Caco-2 (cell line): Measurements from ENCODE around the gene PSD2. TPM values are rescaled to one million over a fixed set of nuclear protein-coding genes. Genes with fewer than 3 reads are reported as not detected.

Experiments used
- BruUV-seq: library from RNA; stranded (reverse); fragments of 400-500 nt; replicated peaks from 2 replicates; lab custom pipeline; 2021; lab: Mats Ljungman, UMichigan
- CTCF ChIA-PET: fragments of 300-600 bp; sonication (Branson Sonifier 250); formaldehyde crosslinking; loops from one replicate; lab custom pipeline; 2022; ENCODE audit warnings: antibody characterized with exemption; lab: Charles Lee
- POLR2A ChIA-PET: fragments of 300-600 bp; sonication (Branson Sonifier 250); formaldehyde crosslinking; loops from one replicate; lab custom pipeline; 2022; ENCODE audit warnings: antibody characterized with exemption; lab: Charles Lee
- DNase-seq, 2 experiments: peaks; one replicate each; pipeline versions ENCODE4 v3.0.0 to v3.0.0-alpha.2; 2020 to 2022
- H3K27me3 ChIP-seq: replicated peaks from 2 replicates; pipeline ENCODE4 v1.6.0; 2011; ENCODE audit warnings: low read length; ENCODE audit not compliant: control insufficient read depth, insufficient read depth
- H3K36me3 ChIP-seq: 2 replicates; pipeline ENCODE4 v1.5.1; 2011; ENCODE audit warnings: low read length; ENCODE audit not compliant: control insufficient read depth, insufficient read depth
- H3K4me1 ChIP-seq: fragments of 250-450 bp; sonication (Bioruptor Pico); 2 replicates; pipeline ENCODE4 v1.5.1; 2020; ENCODE audit warnings: mild to moderate bottlenecking
- H3K4me3 ChIP-seq: 2 replicates; pipeline ENCODE4 v1.5.1; 2011; ENCODE audit warnings: low read depth, mild to moderate bottlenecking, control low read depth, low read length
- H3K9me3 ChIP-seq: fragments of 250-450 bp; sonication (Bioruptor Pico); 2 replicates; pipeline ENCODE4 v1.5.1; 2020; ENCODE audit warnings: mild to moderate bottlenecking, moderate library complexity
- H3K27ac Mint-ChIP-seq: one replicate; pipeline ENCODE4 v1.8.0; 2022; ENCODE audit warnings: mixed read lengths; ENCODE audit not compliant: unreplicated experiment
- H3K27me3 Mint-ChIP-seq: one replicate; pipeline ENCODE4 v1.8.0; 2022; ENCODE audit warnings: mixed read lengths; ENCODE audit not compliant: insufficient read depth, unreplicated experiment
- H3K36me3 Mint-ChIP-seq: one replicate; pipeline ENCODE4 v1.8.0; 2022; ENCODE audit warnings: mild to moderate bottlenecking, mixed read lengths; ENCODE audit not compliant: insufficient read depth, unreplicated experiment
- H3K4me1 Mint-ChIP-seq: one replicate; pipeline ENCODE4 v1.8.0; 2022; ENCODE audit warnings: low read depth, mixed read lengths; ENCODE audit not compliant: unreplicated experiment
- H3K4me3 Mint-ChIP-seq: one replicate; pipeline ENCODE4 v1.8.0; 2022; ENCODE audit warnings: mild to moderate bottlenecking, moderate library complexity, mixed read lengths; ENCODE audit not compliant: unreplicated experiment
- H3K9me3 Mint-ChIP-seq: one replicate; pipeline ENCODE4 v1.8.0; 2022; ENCODE audit warnings: mixed read lengths; ENCODE audit not compliant: unreplicated experiment
- intact Hi-C: fragments of 100-400 bp; cut with micrococcal nuclease; formaldehyde crosslinking; loops from one replicate; pipeline ENCODE4 v1.10.0; 2022; ENCODE audit not compliant: unreplicated experiment
- total RNA-seq: library from RNA; stranded (reverse); gene quantifications from 2 replicates; pipeline ENCODE4 v1.2.3, GENCODE V29; 2022
- TF ChIP-seq, protein P1 (sequence below), 2 experiments: fragments of 200-600 bp in 1 of 2; IDR thresholded peaks; 1 replicate in 1 of 2; 2 replicates in 1 of 2; pipeline versions ENCODE4 v1.5.1 to v1.8.0; 2011 to 2022; ENCODE audit warnings: antibody characterized with exemption in 1 of 2, control low read depth in 1 of 2, inconsistent platforms in 1 of 2, low read depth in 1 of 2, low read length in 1 of 2, mild to moderate bottlenecking in 1 of 2, moderate library complexity in 1 of 2; ENCODE audit not compliant: insufficient read depth in 1 of 2, severe bottlenecking in 1 of 2, unreplicated experiment in 1 of 2

The PSD2 gene
- total RNA-seq, 1 experiment from 2014 or later = 0.09 TPM

DNA sequence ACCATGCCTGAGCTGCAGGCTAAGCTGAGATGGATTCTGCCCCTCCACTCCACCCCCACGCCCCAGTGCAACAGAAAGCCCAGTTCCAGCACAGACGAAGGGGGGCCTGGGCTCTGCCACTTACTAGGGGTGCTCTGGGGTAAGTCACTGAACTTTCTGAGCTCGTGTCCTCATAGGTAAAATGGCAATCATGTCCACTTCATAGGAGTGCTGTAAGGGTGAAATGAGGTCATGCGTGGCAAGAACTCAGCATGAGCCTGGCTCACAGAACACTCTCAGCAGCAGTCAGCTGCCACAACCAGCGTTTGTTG lies 8.4 kb upstream of the PSD2 start:
- no peaks in the 10 kb centered on the region for H3K4me1 ChIP-seq
- no peaks in the 10 kb centered on the region for H3K4me1 Mint-ChIP-seq
- H3K36me3 ChIP-seq = no peaks in the 10 kb centered on the region
- DNase-seq = no peak
- TF ChIP-seq, protein P1, sequence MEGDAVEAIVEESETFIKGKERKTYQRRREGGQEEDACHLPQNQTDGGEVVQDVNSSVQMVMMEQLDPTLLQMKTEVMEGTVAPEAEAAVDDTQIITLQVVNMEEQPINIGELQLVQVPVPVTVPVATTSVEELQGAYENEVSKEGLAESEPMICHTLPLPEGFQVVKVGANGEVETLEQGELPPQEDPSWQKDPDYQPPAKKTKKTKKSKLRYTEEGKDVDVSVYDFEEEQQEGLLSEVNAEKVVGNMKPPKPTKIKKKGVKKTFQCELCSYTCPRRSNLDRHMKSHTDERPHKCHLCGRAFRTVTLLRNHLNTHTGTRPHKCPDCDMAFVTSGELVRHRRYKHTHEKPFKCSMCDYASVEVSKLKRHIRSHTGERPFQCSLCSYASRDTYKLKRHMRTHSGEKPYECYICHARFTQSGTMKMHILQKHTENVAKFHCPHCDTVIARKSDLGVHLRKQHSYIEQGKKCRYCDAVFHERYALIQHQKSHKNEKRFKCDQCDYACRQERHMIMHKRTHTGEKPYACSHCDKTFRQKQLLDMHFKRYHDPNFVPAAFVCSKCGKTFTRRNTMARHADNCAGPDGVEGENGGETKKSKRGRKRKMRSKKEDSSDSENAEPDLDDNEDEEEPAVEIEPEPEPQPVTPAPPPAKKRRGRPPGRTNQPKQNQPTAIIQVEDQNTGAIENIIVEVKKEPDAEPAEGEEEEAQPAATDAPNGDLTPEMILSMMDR (IDR thresholded peaks at IDR 0.05; ENCODE audit: insufficient read depth in 1 of 2, low read depth in 1 of 2, low read length in 1 of 2, severe bottlenecking in 1 of 2, unreplicated experiment in 1 of 2) = no peak
- intact Hi-C loops = loop anchor here (1.0 kb wide), 3 partner anchors 57 to 181 kb away; no protein-coding TSS in a partner anchor
- no peaks in the 10 kb centered on the region for H3K36me3 Mint-ChIP-seq
- H3K27me3 ChIP-seq = no peaks in the 10 kb centered on the region; the same call in none of the 2 replicates
- H3K9me3 Mint-ChIP-seq = no peaks in the 10 kb centered on the region
- peak overlapping the region; percentile 72 for H3K4me3 Mint-ChIP-seq
- no peak overlapping the region for H3K4me3 ChIP-seq
- no TSS peak for BruUV-seq
- CTCF ChIA-PET = interaction anchor here (0.6 to 4.5 kb wide), 30 partner anchors 9 to 814 kb away, joined by 3 to 72 read pairs (median 4); partner anchors contain the start of gene PSD2
- H3K9me3 ChIP-seq = no peaks in the 10 kb centered on the region
- peaks cover 27% of the 10 kb centered on the region for H3K27me3 Mint-ChIP-seq
- no peak overlapping the region for H3K27ac Mint-ChIP-seq
- POLR2A ChIA-PET = no interaction called here

DNA sequence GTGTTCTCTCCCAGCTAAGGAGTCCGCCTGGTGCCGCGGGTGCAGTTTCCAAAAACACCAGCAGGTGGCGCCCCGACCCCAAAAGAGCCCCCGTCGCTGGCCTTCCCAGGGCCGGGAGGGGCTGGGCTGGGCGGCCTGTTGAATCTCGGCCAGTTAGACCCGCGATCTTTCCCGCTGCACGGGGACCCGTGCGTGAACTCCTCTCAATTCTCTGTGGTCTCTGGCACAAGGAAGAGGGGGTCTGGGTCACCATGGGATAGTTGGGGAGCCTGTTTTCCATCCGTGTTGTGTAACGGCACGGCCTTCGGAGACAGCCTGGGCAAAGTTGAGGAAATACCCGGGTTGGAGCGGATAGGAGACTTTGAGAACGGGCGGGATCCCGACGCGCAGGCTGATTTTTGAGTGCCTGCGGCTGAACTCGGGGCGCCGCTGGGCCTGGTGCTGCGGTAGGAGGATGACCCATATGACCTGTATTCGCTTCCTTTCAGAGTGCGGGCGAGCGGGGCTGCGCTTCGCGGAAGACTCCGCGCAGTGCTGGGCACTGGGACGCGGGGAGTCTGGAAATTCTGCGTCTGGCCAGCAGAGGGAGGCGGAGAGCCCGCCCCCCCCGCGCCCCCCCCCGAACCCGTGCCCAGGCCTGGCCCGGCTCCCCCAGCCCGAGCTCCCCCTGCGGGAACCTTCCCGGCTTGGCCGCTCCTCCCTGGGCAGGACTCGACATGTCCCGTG lies 7.9 kb upstream of the PSD2 start:
- BruUV-seq = no TSS peak
- TF ChIP-seq, protein P1 (IDR thresholded peaks at IDR 0.05; ENCODE audit: insufficient read depth in 1 of 2, low read depth in 1 of 2, low read length in 1 of 2, severe bottlenecking in 1 of 2, unreplicated experiment in 1 of 2) = peak; percentile 94 to 98
- intact Hi-C loops = loop anchor here (1.0 kb wide), 4 partner anchors 57 to 370 kb away; no protein-coding TSS in a partner anchor

DNA sequence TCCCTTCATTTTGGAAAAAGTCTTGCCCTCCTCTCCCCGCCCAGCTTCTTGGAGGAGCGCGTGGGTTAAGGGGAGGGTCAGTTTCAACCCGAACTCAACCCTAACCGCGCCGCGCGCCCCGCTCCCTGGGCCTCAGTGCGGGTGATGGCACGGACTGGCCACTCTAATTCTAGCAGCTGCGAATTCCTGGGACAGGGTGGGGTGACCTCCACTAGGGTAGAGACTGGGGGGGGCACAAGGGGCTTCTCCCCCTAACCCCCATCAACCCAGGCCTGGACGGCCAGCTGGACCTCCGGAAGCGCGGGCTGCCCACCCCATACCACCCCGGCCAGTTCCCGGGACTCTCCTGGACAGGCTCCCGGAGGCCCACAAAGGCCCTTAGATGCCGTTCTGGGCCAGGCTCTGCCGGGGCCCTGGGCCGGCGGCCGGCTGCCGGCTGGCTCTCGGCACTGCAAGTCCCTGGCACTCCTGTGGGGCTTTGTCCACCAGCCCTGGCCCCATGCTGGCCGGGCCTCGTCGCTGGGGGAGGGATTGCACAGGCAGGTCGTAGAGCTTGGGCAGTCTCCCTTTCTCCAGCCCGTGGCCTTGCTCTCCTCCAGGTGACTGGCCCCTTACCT lies 7.2 kb upstream of the PSD2 start:
- Histone ChIP-seq H3K36me3 (no peaks in the 10 kb centered on the region), H3K27me3 (no peaks in the 10 kb centered on the region; the same call in none of the 2 replicates), H3K9me3 (no peaks in the 10 kb centered on the region), H3K4me1 (no peaks in the 10 kb centered on the region), H3K4me3 (no peak overlapping the region)
- Mint-ChIP-seq H3K4me1 (no peaks in the 10 kb centered on the region), H3K9me3 (no peaks in the 10 kb centered on the region), H3K27me3 (peaks cover 33% of the 10 kb centered on the region), H3K36me3 (no peaks in the 10 kb centered on the region), H3K4me3 (peak overlapping the region; percentile 72), H3K27ac (no peak overlapping the region)
- no peak for DNase-seq
- intact Hi-C loops = loop anchor here (1.0 kb wide), 1 partner anchor 369 kb away; no protein-coding TSS in a partner anchor
- TF ChIP-seq, protein P1 (IDR thresholded peaks at IDR 0.05; ENCODE audit: insufficient read depth in 1 of 2, low read depth in 1 of 2, low read length in 1 of 2, severe bottlenecking in 1 of 2, unreplicated experiment in 1 of 2) = no peak
- POLR2A ChIA-PET = no interaction called here
- CTCF ChIA-PET = interaction anchor here (0.6 to 4.5 kb wide), 6 partner anchors 13 to 181 kb away, joined by 3 to 72 read pairs (median 4); no protein-coding TSS in a partner anchor
- no TSS peak for BruUV-seq

More for the DNA sequence above, 7.9 kb upstream of the PSD2 start:
- no peaks in the 10 kb centered on the region for H3K4me1 ChIP-seq
- Mint-ChIP-seq H3K36me3 (no peaks in the 10 kb centered on the region), H3K27me3 (peaks cover 30% of the 10 kb centered on the region), H3K4me1 (no peaks in the 10 kb centered on the region), H3K4me3 (peak overlapping the region; percentile 72), H3K9me3 (no peaks in the 10 kb centered on the region), H3K27ac (no peak overlapping the region)
- H3K27me3 ChIP-seq = no peaks in the 10 kb centered on the region; the same call in none of the 2 replicates
- CTCF ChIA-PET = interaction anchor here (0.6 to 4.5 kb wide), 34 partner anchors 8 to 814 kb away, joined by 3 to 72 read pairs (median 4); partner anchors contain the start of gene PSD2
- peak overlapping the region; percentile 43 for H3K4me3 ChIP-seq
- H3K36me3 ChIP-seq = no peaks in the 10 kb centered on the region
- DNase-seq = peak; percentile 85 to 94
- no peaks in the 10 kb centered on the region for H3K9me3 ChIP-seq
- POLR2A ChIA-PET = no interaction called here
